HCT116 (cell line): ENCODE measurements around the gene DVL1. TPM values are rescaled to one million over a fixed set of nuclear protein-coding genes. Genes with fewer than 3 reads are reported as not detected.

ENCODE experiments used
- ATAC-seq: fragments of 200-7000 bp; cut with Tn5 transposase; 2 replicates; pipeline ENCODE4 v1.9.1; 2020; ENCODE audit warnings: mild to moderate bottlenecking, moderate library complexity
- BruUV-seq: library from RNA; stranded (reverse); fragments of 400-500 nt; replicated peaks from 2 replicates; lab custom pipeline; 2021; lab: Mats Ljungman, UMichigan
- CTCF ChIA-PET: fragments of 300-600 bp; sonication (Branson Sonifier 250); formaldehyde crosslinking; loops from one replicate; lab custom pipeline; 2021; ENCODE audit warnings: antibody characterized with exemption; lab: Charles Lee
- POLR2A ChIA-PET: fragments of 300-600, 350-600 bp; sonication (Branson Sonifier 250); formaldehyde crosslinking; loops from one replicate; lab custom pipeline; 2021; ENCODE audit warnings: antibody characterized with exemption; lab: Charles Lee
- RAD21 ChIA-PET, 2 experiments: fragments of 300-600 bp; sonication (Branson Sonifier 250); formaldehyde crosslinking; loops; one replicate each; lab custom pipeline; 2023; ENCODE audit warnings: low total read pairs in 2 of 2; ENCODE audit not compliant: uncharacterized antibody in 2 of 2, unreplicated experiment in 2 of 2, low non-redundant PET in 1 of 2; lab: Charles Lee
- DNase-seq: peaks from one replicate; pipeline ENCODE4 v3.0.0-alpha.2; 2010; ENCODE audit warnings: low read depth, low spot score
- H2AFZ ChIP-seq: fragments of 200-600 bp; shearing (Covaris generic), sonication (generic); 2 replicates; pipeline ENCODE4 v1.6.1; 2017; ENCODE audit warnings: low read depth, mixed run types, mixed read lengths, antibody characterized with exemption, low read length; ENCODE audit not compliant: poor library complexity, severe bottlenecking
- H3K27ac ChIP-seq: 2 replicates; pipeline ENCODE4 v1.5.1; 2012; ENCODE audit warnings: low read depth, low read length
- H3K27me3 ChIP-seq: fragments of 200-600 bp; sonication (generic); 2 replicates; pipeline ENCODE4 v1.6.1; 2016; ENCODE audit warnings: mixed run types, low read length, mixed read lengths; ENCODE audit not compliant: insufficient read depth
- H3K36me3 ChIP-seq, 2 experiments: fragments of 200-500 bp in 1 of 2; fragments of 200-600 bp in 1 of 2; sonication (Bioruptor generic) in 1 of 2; sonication (generic) in 1 of 2; 2 replicates each; pipeline versions ENCODE4 v1.5.1 to v1.6.1; 2014 to 2016; ENCODE audit warnings: low read length in 2 of 2, inconsistent platforms in 1 of 2, mixed read lengths in 1 of 2, mixed run types in 1 of 2; ENCODE audit not compliant: insufficient read depth in 2 of 2, control insufficient read depth in 1 of 2
- H3K4me1 ChIP-seq, 2 experiments: fragments of 200-600 bp in 1 of 2; sonication (generic) in 1 of 2; 2 replicates each; pipeline versions ENCODE4 v1.5.1 to v1.6.1; 2012 to 2017; ENCODE audit warnings: low read length in 2 of 2, inconsistent platforms in 1 of 2, mild to moderate bottlenecking in 1 of 2, mixed read lengths in 1 of 2, mixed run types in 1 of 2, moderate library complexity in 1 of 2; ENCODE audit not compliant: insufficient read depth in 2 of 2, control insufficient read depth in 1 of 2
- H3K4me2 ChIP-seq: fragments of 200-600 bp; sonication (generic); 2 replicates; pipeline ENCODE4 v1.6.1; 2017; ENCODE audit warnings: mixed run types, low read length, mixed read lengths
- H3K4me3 ChIP-seq, 2 experiments: fragments of 200-600 bp in 1 of 2; sonication (generic) in 1 of 2; replicated peaks in 1 of 2; 2 replicates each; pipeline ENCODE4 v1.5.1; 2011 to 2016; ENCODE audit warnings: low read length in 2 of 2, control low read depth in 1 of 2, low read depth in 1 of 2, mild to moderate bottlenecking in 1 of 2, mixed read lengths in 1 of 2, mixed run types in 1 of 2
- H3K79me2 ChIP-seq: fragments of 200-600 bp; sonication (generic); 2 replicates; pipeline ENCODE4 v1.6.1; 2017; ENCODE audit warnings: mild to moderate bottlenecking, mixed run types, low read length, moderate library complexity, mixed read lengths; ENCODE audit not compliant: insufficient read depth
- H3K9ac ChIP-seq: fragments of 200-600 bp; sonication (generic); 2 replicates; pipeline ENCODE4 v1.6.1; 2016; ENCODE audit warnings: low read length, mixed read lengths
- H3K9me2 ChIP-seq: fragments of 200-600 bp; sonication (generic), shearing (Covaris generic); 2 replicates; pipeline ENCODE4 v1.6.1; 2017; ENCODE audit warnings: mixed run types, mild to moderate bottlenecking, moderate library complexity; ENCODE audit not compliant: insufficient read depth
- H3K9me3 ChIP-seq, 2 experiments: fragments of 200-500 bp in 1 of 2; fragments of 200-600 bp in 1 of 2; sonication (Bioruptor generic) in 1 of 2; sonication (generic) in 1 of 2; 2 replicates each; pipeline ENCODE4 v1.6.1; 2014 to 2017; ENCODE audit warnings: low read length in 2 of 2, mixed read lengths in 2 of 2, inconsistent platforms in 1 of 2, low read depth in 1 of 2, mild to moderate bottlenecking in 1 of 2, mixed run types in 1 of 2, moderate library complexity in 1 of 2; ENCODE audit not compliant: control insufficient read depth in 1 of 2, insufficient read depth in 1 of 2
- H4K20me1 ChIP-seq: fragments of 200-600 bp; sonication (generic), shearing (Covaris generic); 2 replicates; pipeline ENCODE4 v1.6.1; 2017; ENCODE audit warnings: mixed run types, mild to moderate bottlenecking, moderate library complexity; ENCODE audit not compliant: insufficient read depth
- CTCF ChIP-seq, 3 experiments: fragments of 200-600 bp in 1 of 3; sonication (generic) in 1 of 3; IDR thresholded peaks in 2 of 3; conservative IDR thresholded peaks in 1 of 3; 2 replicates each; pipeline ENCODE4 v1.5.1; 2012 to 2017; ENCODE audit warnings: low read depth in 2 of 3, low read length in 2 of 3, antibody characterized with exemption in 1 of 3, borderline replicate concordance in 1 of 3, control low read depth in 1 of 3, mild to moderate bottlenecking in 1 of 3, mixed read lengths in 1 of 3, mixed run types in 1 of 3, moderate library complexity in 1 of 3; ENCODE audit not compliant: insufficient read depth in 1 of 3
- EGR1 ChIP-seq: IDR thresholded peaks from 2 replicates; pipeline ENCODE4 v1.6.1; 2012; ENCODE audit warnings: low read depth
- ELF1 ChIP-seq: IDR thresholded peaks from 2 replicates; pipeline ENCODE4 v1.6.1; 2012; ENCODE audit warnings: low read depth, borderline replicate concordance
- EZH2phosphoT487 ChIP-seq: fragments of 200-600 bp; IDR thresholded peaks from 2 replicates; pipeline ENCODE4 v1.6.1; 2018; ENCODE audit warnings: antibody characterized with exemption, borderline replicate concordance
- MAX ChIP-seq: IDR thresholded peaks from 2 replicates; pipeline ENCODE4 v1.6.1; 2012
- POLR2AphosphoS5 ChIP-seq: IDR thresholded peaks from 2 replicates; pipeline ENCODE4 v1.6.1; 2011; ENCODE audit warnings: mild to moderate bottlenecking, low read depth, low read length, moderate library complexity
- SIN3A ChIP-seq: IDR thresholded peaks from 2 replicates; pipeline ENCODE4 v1.6.1; 2012; ENCODE audit warnings: low read depth
- SP1 ChIP-seq: IDR thresholded peaks from 2 replicates; pipeline ENCODE4 v1.6.1; 2012; ENCODE audit warnings: low read depth
- SRF ChIP-seq: IDR thresholded peaks from 2 replicates; pipeline ENCODE4 v1.6.1; 2012; ENCODE audit warnings: low read depth
- YY1 ChIP-seq: IDR thresholded peaks from 2 replicates; pipeline ENCODE4 v1.6.1; 2011; ENCODE audit warnings: low read length, low read depth, moderate library complexity, mild to moderate bottlenecking; ENCODE audit not compliant: insufficient replicate concordance; ENCODE audit errors: extremely low read depth
- ZNF274 ChIP-seq: fragments of 200-500 bp; sonication (Bioruptor generic); IDR thresholded peaks from 2 replicates; pipeline ENCODE4 v1.6.1; 2014; ENCODE audit warnings: mild to moderate bottlenecking, low read depth, low read length, inconsistent platforms
- intact Hi-C: fragments of 100-400 bp; cut with micrococcal nuclease; formaldehyde crosslinking; loops from 2 replicates; pipeline ENCODE4 v1.10.0; 2022
- total RNA-seq: library from RNA; stranded (reverse); gene quantifications from one replicate; pipeline ENCODE4 v1.2.1, GENCODE V29; 2021; ENCODE audit not compliant: unreplicated experiment

Gene DVL1
- total RNA-seq, 1 experiment from 2014 or later: 160 TPM

- ATAC-seq: no peak
- CTCF ChIA-PET: no interaction called here
- intact Hi-C loops: no loop called here
Measured at GRCh38 chr1:1335283-1335682, 13.9 kb downstream of the DVL1 start.

GRCh38 chr1:1334835-1335234, 14.4 kb downstream of the DVL1 start:
- no peak overlapping the region for H3K4me2 ChIP-seq
- TF ChIP-seq EGR1 (no peak), SIN3A (peak; percentile 28; the same call in 1 of the 2 replicates), SRF (no peak), CTCF (IDR thresholded peaks at IDR 0.05 in 2 of 3, conservative IDR thresholded peaks at IDR 0.05 in 1 of 3; ENCODE audit: borderline replicate concordance in 1 of 3, insufficient read depth in 1 of 3, low read depth in 2 of 3, low read length in 2 of 3) (no peak)
- TF ChIP-seq, all 23 proteins: peak for 1
- no peaks in the 10 kb centered on the region for H3K9me3 ChIP-seq
- peaks cover 4% of the 10 kb centered on the region; the same call in 1 of the 2 replicates for H4K20me1 ChIP-seq
- H3K9me2 ChIP-seq: no peaks in the 10 kb centered on the region
- no peaks in the 10 kb centered on the region for H3K27me3 ChIP-seq
- ChIA-PET RAD21 (no interaction called here), POLR2A (no interaction called here), CTCF (no interaction called here)
- intact Hi-C loops: no loop called here
- no TSS peak for BruUV-seq
- no peak overlapping the region for H3K9ac ChIP-seq
- peaks cover 7% of the 10 kb centered on the region; the same call in 1 of the 2 replicates for H3K79me2 ChIP-seq
- no peak overlapping the region for H3K27ac ChIP-seq
- H3K4me3 ChIP-seq: no peak overlapping the region
- peaks cover 10 to 52% of the 10 kb centered on the region in 2 experiments; a peak in 3 of 4 replicates for H3K4me1 ChIP-seq
- no peak overlapping the region for H2AFZ ChIP-seq
- peaks cover 5 to 18% of the 10 kb centered on the region in 2 experiments; a peak in 2 of 4 replicates for H3K36me3 ChIP-seq
- ATAC-seq: no peak
- DNase-seq: no peak

More at GRCh38 chr1:1335283-1335682, 13.9 kb downstream of the DVL1 start:
- H3K27me3 ChIP-seq: no peaks in the 10 kb centered on the region
- H3K36me3 ChIP-seq: peaks cover 5 to 22% of the 10 kb centered on the region in 2 experiments; a peak in 2 of 4 replicates
- no peaks in the 10 kb centered on the region for H3K9me3 ChIP-seq
- TSS peak; percentile 25 for BruUV-seq
- TF ChIP-seq MAX: no peak
- TF ChIP-seq ELF1: no peak
- TF ChIP-seq SP1: no peak
- TF ChIP-seq YY1: no peak
- TF ChIP-seq EZH2phosphoT487: no peak
- TF ChIP-seq ZNF274: no peak
- TF ChIP-seq POLR2AphosphoS5: no peak
- peaks cover 4% of the 10 kb centered on the region; the same call in 1 of the 2 replicates for H4K20me1 ChIP-seq
- H3K4me2 ChIP-seq: no peak overlapping the region
- POLR2A ChIA-PET: no interaction called here
- no peaks in the 10 kb centered on the region for H3K9me2 ChIP-seq
- no peak overlapping the region for H3K4me3 ChIP-seq
- H3K9ac ChIP-seq: no peak overlapping the region
- H3K27ac ChIP-seq: no peak overlapping the region
- DNase-seq: no peak
- H3K4me1 ChIP-seq: peaks cover 10 to 52% of the 10 kb centered on the region in 2 experiments; a peak in 3 of 4 replicates
- H3K79me2 ChIP-seq: peaks cover 7% of the 10 kb centered on the region; the same call in 1 of the 2 replicates
- no peak overlapping the region for H2AFZ ChIP-seq
- RAD21 ChIA-PET: no interaction called here
